Suprapubic skin (tissue), 4 donors: Measurements from ENCODE around the gene RNF222. TPM values are rescaled to one million over a fixed set of nuclear protein-coding genes. Genes with fewer than 3 reads are reported as not detected.

Experiments
- DNase-seq, 2 donors: peaks; one replicate each; pipeline ENCODE4 v3.0.0-alpha.2; 2019; ENCODE audit warnings: low spot score in 2 of 2
- H3K27ac ChIP-seq: fragments of 200-600 bp; sonication (generic); one replicate; pipeline ENCODE4 v1.5.1; 2019
- H3K27me3 ChIP-seq: fragments of 200-600 bp; sonication (generic); one replicate; pipeline ENCODE4 v1.5.1; 2019
- H3K36me3 ChIP-seq: fragments of 200-600 bp; sonication (generic); one replicate; pipeline ENCODE4 v1.5.1; 2019
- H3K4me1 ChIP-seq: fragments of 200-600 bp; sonication (generic); one replicate; pipeline ENCODE4 v1.5.1; 2019
- H3K4me3 ChIP-seq: fragments of 200-600 bp; sonication (generic); one replicate; pipeline ENCODE4 v1.5.1; 2019; ENCODE audit warnings: mild to moderate bottlenecking
- H3K9me3 ChIP-seq: fragments of 200-600 bp; sonication (generic); one replicate; pipeline ENCODE4 v1.5.1; 2019
- CTCF ChIP-seq, 2 donors: fragments of 200-600 bp in 1 of 2; fragments of 450-650 bp in 1 of 2; sonication (generic) in 1 of 2; IDR thresholded peaks; one replicate each; pipeline ENCODE4 v1.5.1; 2016 to 2019; ENCODE audit warnings: antibody characterized with exemption in 2 of 2, mild to moderate bottlenecking in 1 of 2, moderate library complexity in 1 of 2
- EP300 ChIP-seq: sonication (generic); formaldehyde crosslinking; IDR thresholded peaks from one replicate; pipeline ENCODE4 v1.6.1; 2017; ENCODE audit warnings: antibody characterized with exemption
- POLR2A ChIP-seq, 2 donors: fragments of 450-650 bp; IDR thresholded peaks; one replicate each; pipeline ENCODE4 v1.6.1; 2017; ENCODE audit warnings: antibody characterized with exemption in 2 of 2, mild to moderate bottlenecking in 2 of 2, moderate library complexity in 2 of 2
- POLR2AphosphoS5 ChIP-seq, 3 donors: sonication (generic); formaldehyde crosslinking; IDR thresholded peaks; one replicate each; pipeline ENCODE4 v1.6.1; 2017; ENCODE audit warnings: antibody characterized with exemption in 3 of 3
- WGBS: methylation state at CpG from one replicate; pipeline ENCODE4 v1.1.5; 2018; 5-methylcytosine and 5-hydroxymethylcytosine counted together
- total RNA-seq, 4 donors: library from RNA; depleted of rRNA; stranded (reverse); fragments of >200 nt; gene quantifications; one replicate each; pipeline ENCODE4 v1.1.0, GENCODE V29; 2016

Gene RNF222
- total RNA-seq, 4 donors from 2014 or later: 4.1 to 17.5 (median 8.2) TPM

GRCh38 chr17:8413328-8413727, 15.7 kb upstream of the RNF222 start:
- no peak overlapping the region for H3K4me3 ChIP-seq
- no peak overlapping the region for H3K27ac ChIP-seq
- peaks cover 17% of the 10 kb centered on the region for H3K4me1 ChIP-seq
- DNase-seq: no peak
- TF ChIP-seq POLR2AphosphoS5 (IDR thresholded peaks at IDR 0.05) (no peak), CTCF (IDR thresholded peaks at IDR 0.05) (no peak), EP300 (no peak), POLR2A (IDR thresholded peaks at IDR 0.05) (no peak)
- H3K36me3 ChIP-seq: no peaks in the 10 kb centered on the region
- H3K27me3 ChIP-seq: no peaks in the 10 kb centered on the region
- WGBS: 85% methylated on average over 4 of the region's 4 CpGs
- no peaks in the 10 kb centered on the region for H3K9me3 ChIP-seq

- no peak for DNase-seq
- Histone ChIP-seq H3K4me1 (peaks cover 22% of the 10 kb centered on the region), H3K36me3 (no peaks in the 10 kb centered on the region), H3K27ac (no peak overlapping the region), H3K9me3 (no peaks in the 10 kb centered on the region), H3K27me3 (no peaks in the 10 kb centered on the region), H3K4me3 (no peak overlapping the region)
- 76% methylated on average over 5 of the region's 5 CpGs for WGBS
- TF ChIP-seq POLR2AphosphoS5 (IDR thresholded peaks at IDR 0.05): no peak
Measured at GRCh38 chr17:8412089-8412488, 14.5 kb upstream of the RNF222 start.

GRCh38 chr17:8410883-8411238, 13.2 kb upstream of the RNF222 start:
- TF ChIP-seq CTCF (IDR thresholded peaks at IDR 0.05) (no peak), POLR2A (IDR thresholded peaks at IDR 0.05) (no peak), EP300 (no peak), POLR2AphosphoS5 (IDR thresholded peaks at IDR 0.05) (no peak)
- Histone ChIP-seq H3K4me1 (peaks cover 22% of the 10 kb centered on the region), H3K9me3 (no peaks in the 10 kb centered on the region), H3K36me3 (no peaks in the 10 kb centered on the region), H3K4me3 (no peak overlapping the region), H3K27me3 (no peaks in the 10 kb centered on the region), H3K27ac (no peak overlapping the region)
- no peak for DNase-seq
- 100% methylated on average over 1 of the region's 1 CpG for WGBS

GRCh38 chr17:8409966-8410882, 12.6 kb upstream of the RNF222 start:
- Histone ChIP-seq H3K27ac (no peak overlapping the region), H3K4me3 (no peak overlapping the region), H3K36me3 (no peaks in the 10 kb centered on the region), H3K27me3 (no peaks in the 10 kb centered on the region), H3K9me3 (no peaks in the 10 kb centered on the region), H3K4me1 (peaks cover 22% of the 10 kb centered on the region)
- 27% methylated on average over 19 of the region's 19 CpGs for WGBS
- peak; percentile 90 to 92 for DNase-seq
- TF ChIP-seq EP300: no peak
- TF ChIP-seq CTCF (IDR thresholded peaks at IDR 0.05): peak; percentile 70 to 77
- no peak for TF ChIP-seq POLR2AphosphoS5 (IDR thresholded peaks at IDR 0.05)

- Histone ChIP-seq H3K4me3 (no peak overlapping the region), H3K4me1 (peaks cover 22% of the 10 kb centered on the region), H3K36me3 (no peaks in the 10 kb centered on the region), H3K27me3 (no peaks in the 10 kb centered on the region), H3K9me3 (no peaks in the 10 kb centered on the region), H3K27ac (no peak overlapping the region)
- DNase-seq: no peak
- WGBS: 30% methylated on average over 14 of the region's 14 CpGs
- no peak for TF ChIP-seq EP300
- no peak for TF ChIP-seq CTCF (IDR thresholded peaks at IDR 0.05)
- TF ChIP-seq POLR2AphosphoS5 (IDR thresholded peaks at IDR 0.05): no peak
- TF ChIP-seq POLR2A (IDR thresholded peaks at IDR 0.05): no peak
Measured at GRCh38 chr17:8408371-8408770, 10.7 kb upstream of the RNF222 start.
